ENCODE data around the gene ZNF438.

GRCh38 chr10:31028081-31028480 lies 3.6 kb downstream of the ZNF438 start:
- no peak for TF ChIP-seq POLR2A (IDR thresholded peaks at IDR 0.05)
- no peak for TF ChIP-seq CTCF (IDR thresholded peaks at IDR 0.05)
